Stimulated activated naive CD8-positive, alpha-beta T cell treated with anti-CD3 and anti-CD28 coated beads, Interleukin-15, Interleukin-2, amounts not matched to agents 100 U/mL and 50 U/mL, for 24 hours (primary cell): ENCODE data around the gene MKS1.

ENCODE experiments used
- ATAC-seq: fragments of 150-1000 bp; cut with Tn5 transposase; one replicate; pipeline ENCODE4 v1.10.0; 2021
- DNase-seq: peaks from one replicate; pipeline ENCODE4 v3.0.0; 2021

MKS1 gene

DNA sequence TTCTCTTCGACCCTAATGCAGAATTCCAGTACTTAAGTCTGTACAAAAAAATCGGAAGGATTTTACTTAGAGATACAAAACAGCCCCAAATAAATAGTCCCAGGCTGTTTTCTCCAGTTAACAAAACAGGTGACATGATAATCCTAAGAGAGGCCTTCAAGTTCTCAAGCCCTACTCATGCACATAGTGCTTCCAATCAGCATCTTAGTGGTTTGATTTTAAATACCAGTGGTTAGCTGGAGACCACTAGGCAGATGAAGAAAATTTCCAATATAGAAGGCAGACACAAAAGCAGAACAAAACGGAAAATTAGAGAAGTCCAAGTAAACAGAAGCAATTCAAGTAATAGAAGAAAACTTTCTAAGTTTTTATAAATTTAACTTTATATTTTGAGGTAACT is 57.5 kb downstream of the MKS1 start:
- no peak for DNase-seq
- no peak for ATAC-seq

DNA sequence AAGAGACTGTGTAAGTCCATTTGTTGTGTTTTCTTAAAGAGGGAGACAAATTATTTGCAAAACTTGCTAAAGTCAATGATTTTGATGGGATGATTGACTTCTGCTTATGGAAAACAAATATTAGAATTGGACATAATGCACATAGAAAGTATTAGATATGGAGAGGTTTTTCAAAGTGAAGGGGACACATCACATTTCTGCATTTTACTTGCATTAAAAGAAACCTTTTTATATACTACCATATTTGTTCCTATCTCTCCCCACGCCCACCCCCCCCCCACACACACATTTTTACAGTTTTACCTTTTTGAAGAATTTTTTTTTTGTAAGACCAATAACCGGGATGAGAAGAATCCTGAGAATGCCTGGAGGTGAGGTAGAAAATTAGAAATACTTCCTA is 60.9 kb downstream of the MKS1 start:
- ATAC-seq = no peak

DNA sequence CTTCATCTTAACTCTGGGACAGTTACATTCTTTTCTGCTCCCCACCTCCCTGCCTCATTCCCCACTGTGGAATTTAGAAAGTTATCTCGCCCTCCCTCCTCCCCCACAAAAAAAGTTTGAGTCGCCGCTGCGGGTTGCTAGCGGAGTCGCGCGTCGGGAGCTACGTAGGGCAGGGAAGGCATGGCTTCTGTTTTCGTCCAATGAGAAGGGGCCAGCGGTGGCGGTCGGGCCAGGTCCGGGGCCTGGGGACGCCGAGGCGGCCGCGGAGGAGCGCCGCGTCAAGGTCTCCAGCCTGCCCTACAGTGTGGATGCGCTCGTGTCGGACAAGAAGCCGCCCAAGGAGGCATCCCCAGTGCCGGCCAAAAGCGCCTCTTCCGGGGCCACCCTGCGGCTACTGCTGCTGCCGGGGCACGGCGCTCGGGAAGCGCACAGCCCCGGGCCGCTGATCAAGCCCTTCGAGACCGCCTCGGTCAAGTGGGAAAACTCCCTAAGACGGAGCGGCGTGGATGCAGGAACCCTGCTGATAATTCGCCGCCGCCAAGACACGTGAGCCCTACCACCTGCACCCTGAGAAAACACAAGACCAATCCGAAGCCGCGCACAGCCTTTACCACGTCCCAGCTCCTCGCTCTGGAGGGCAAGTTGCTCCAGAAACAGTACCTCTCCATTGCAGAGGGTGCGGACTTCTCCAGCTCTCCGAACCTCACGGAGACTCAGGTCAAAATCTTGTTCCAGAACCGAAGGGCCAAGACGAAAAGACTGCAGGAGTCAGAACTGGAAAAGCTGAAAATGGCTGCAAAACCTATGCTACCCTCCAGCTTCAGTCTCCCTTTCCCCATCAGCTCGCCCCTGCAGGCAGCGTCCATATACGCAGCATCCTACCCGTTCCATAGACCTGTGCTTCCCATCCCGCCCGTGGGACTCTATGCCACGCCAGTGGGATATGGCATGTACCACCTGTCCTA is 61.9 kb downstream of the MKS1 start:
- ATAC-seq = peak; percentile 87
- peak; percentile 71 for DNase-seq

More for the DNA sequence above, 60.9 kb downstream of the MKS1 start:
- DNase-seq = no peak
